OCI-LY1 (cell line): ENCODE data around the gene GNAZ.

Source experiments
- H2AFZ ChIP-seq: fragments of 200-600 bp; sonication (generic), shearing (Covaris generic); 2 replicates; pipeline ENCODE4 v1.6.0; 2014; ENCODE audit warnings: antibody characterized with exemption, mild to moderate bottlenecking, low read length
- H3F3A ChIP-seq: fragments of 200-600 bp; sonication (generic), shearing (Covaris generic); 2 replicates; pipeline ENCODE4 v1.6.0; 2014; ENCODE audit warnings: mild to moderate bottlenecking, antibody characterized with exemption, low read length, moderate library complexity; ENCODE audit not compliant: insufficient read depth
- H3K27ac ChIP-seq: fragments of 200-600 bp; sonication (generic); 2 replicates; pipeline ENCODE4 v1.5.1; 2014; ENCODE audit warnings: low read length, mixed run types, mild to moderate bottlenecking, low read depth; ENCODE audit not compliant: poor library complexity, severe bottlenecking
- H3K27me3 ChIP-seq: fragments of 200-600 bp; sonication (generic); 2 replicates; pipeline ENCODE4 v1.6.0; 2014; ENCODE audit warnings: antibody characterized with exemption, mild to moderate bottlenecking, low read length, moderate library complexity; ENCODE audit not compliant: insufficient read depth
- H3K36me3 ChIP-seq: fragments of 200-600 bp; sonication (generic); 2 replicates; pipeline ENCODE4 v1.6.1; 2014; ENCODE audit warnings: mild to moderate bottlenecking, antibody characterized with exemption, low read length, moderate library complexity, mixed read lengths; ENCODE audit not compliant: insufficient read depth
- H3K4me1 ChIP-seq: fragments of 200-600 bp; sonication (generic); 2 replicates; pipeline ENCODE4 v1.5.1; 2014; ENCODE audit warnings: mild to moderate bottlenecking, low read length, moderate library complexity; ENCODE audit not compliant: insufficient read depth, severe bottlenecking
- H3K4me2 ChIP-seq: fragments of 200-600 bp; sonication (generic), shearing (Covaris generic); 2 replicates; pipeline ENCODE4 v1.6.1; 2014; ENCODE audit warnings: low read length
- H3K4me3 ChIP-seq: fragments of 200-600 bp; sonication (generic); 2 replicates; pipeline ENCODE4 v1.5.1; 2014; ENCODE audit warnings: low read length, low read depth, mild to moderate bottlenecking, mixed read lengths; ENCODE audit not compliant: poor library complexity, severe bottlenecking
- H3K79me2 ChIP-seq: fragments of 200-600 bp; shearing (Covaris generic); 2 replicates; pipeline ENCODE4 v1.6.1; 2016; ENCODE audit warnings: mixed run types, low read length, mixed read lengths; ENCODE audit not compliant: insufficient read depth
- H3K9ac ChIP-seq: fragments of 200-600 bp; sonication (generic), shearing (Covaris generic); 2 replicates; pipeline ENCODE4 v1.6.1; 2014; ENCODE audit warnings: mild to moderate bottlenecking, low read length, mixed read lengths
- H3K9me2 ChIP-seq: fragments of 200-600 bp; sonication (generic), shearing (Covaris generic); 2 replicates; pipeline ENCODE4 v1.6.1; 2014; ENCODE audit warnings: low read depth, mild to moderate bottlenecking, low read length, mixed read lengths
- H3K9me3 ChIP-seq: fragments of 200-600 bp; shearing (Covaris generic); 2 replicates; pipeline ENCODE4 v1.6.1; 2014; ENCODE audit warnings: low read length, mixed read lengths
- H4K20me1 ChIP-seq: fragments of 200-600 bp; sonication (generic), shearing (Covaris generic); 2 replicates; pipeline ENCODE4 v1.6.0; 2016; ENCODE audit warnings: mild to moderate bottlenecking, low read length; ENCODE audit not compliant: insufficient read depth
- EZH2 ChIP-seq: fragments of 200-600 bp; sonication (generic), shearing (Covaris generic); IDR thresholded peaks from 2 replicates; pipeline ENCODE4 v1.8.0; 2017; ENCODE audit warnings: borderline replicate concordance, mixed run types, mild to moderate bottlenecking, antibody characterized with exemption, low read length, moderate library complexity, mixed read lengths
- TF ChIP-seq, protein P1 (sequence below): fragments of 200-600 bp; sonication (generic), shearing (Covaris generic); IDR thresholded peaks from 2 replicates; pipeline ENCODE4 v1.5.1; 2017; ENCODE audit warnings: mild to moderate bottlenecking, antibody characterized with exemption, low read length, moderate library complexity, mixed read lengths

The GNAZ gene

DNA sequence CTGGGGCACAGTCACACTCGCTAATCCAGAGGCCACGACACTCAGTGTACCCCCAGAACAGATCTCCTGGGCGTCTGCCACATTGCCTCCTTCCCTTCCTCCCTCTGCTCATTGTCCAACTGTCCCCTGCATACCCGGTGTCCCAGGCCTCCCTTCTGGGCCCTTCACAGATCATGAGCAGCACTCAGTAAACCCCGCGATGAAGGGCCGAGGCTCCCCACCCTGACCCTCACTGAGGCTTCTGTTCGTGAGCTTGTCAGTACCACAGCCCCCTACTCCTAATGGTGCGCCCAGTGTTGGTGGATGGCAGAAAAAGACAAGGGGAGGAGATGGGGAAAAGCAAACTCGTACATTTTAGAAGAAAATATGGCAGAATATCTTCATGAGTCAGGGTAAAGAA lies 58.8 kb downstream of the GNAZ start:
- no peak for TF ChIP-seq EZH2
- TF ChIP-seq, protein P1, sequence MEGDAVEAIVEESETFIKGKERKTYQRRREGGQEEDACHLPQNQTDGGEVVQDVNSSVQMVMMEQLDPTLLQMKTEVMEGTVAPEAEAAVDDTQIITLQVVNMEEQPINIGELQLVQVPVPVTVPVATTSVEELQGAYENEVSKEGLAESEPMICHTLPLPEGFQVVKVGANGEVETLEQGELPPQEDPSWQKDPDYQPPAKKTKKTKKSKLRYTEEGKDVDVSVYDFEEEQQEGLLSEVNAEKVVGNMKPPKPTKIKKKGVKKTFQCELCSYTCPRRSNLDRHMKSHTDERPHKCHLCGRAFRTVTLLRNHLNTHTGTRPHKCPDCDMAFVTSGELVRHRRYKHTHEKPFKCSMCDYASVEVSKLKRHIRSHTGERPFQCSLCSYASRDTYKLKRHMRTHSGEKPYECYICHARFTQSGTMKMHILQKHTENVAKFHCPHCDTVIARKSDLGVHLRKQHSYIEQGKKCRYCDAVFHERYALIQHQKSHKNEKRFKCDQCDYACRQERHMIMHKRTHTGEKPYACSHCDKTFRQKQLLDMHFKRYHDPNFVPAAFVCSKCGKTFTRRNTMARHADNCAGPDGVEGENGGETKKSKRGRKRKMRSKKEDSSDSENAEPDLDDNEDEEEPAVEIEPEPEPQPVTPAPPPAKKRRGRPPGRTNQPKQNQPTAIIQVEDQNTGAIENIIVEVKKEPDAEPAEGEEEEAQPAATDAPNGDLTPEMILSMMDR: no peak
- no peak overlapping the region for H3K4me3 ChIP-seq
- no peaks in the 10 kb centered on the region for H4K20me1 ChIP-seq
- no peak overlapping the region for H3K4me2 ChIP-seq
- H3K9me3 ChIP-seq: no peaks in the 10 kb centered on the region
- no peak overlapping the region for H3K27ac ChIP-seq
- no peaks in the 10 kb centered on the region for H3K9me2 ChIP-seq
- H3F3A ChIP-seq: no peaks in the 10 kb centered on the region
- no peaks in the 10 kb centered on the region for H3K36me3 ChIP-seq
- H3K4me1 ChIP-seq: no peaks in the 10 kb centered on the region
- H3K27me3 ChIP-seq: no peaks in the 10 kb centered on the region
- H2AFZ ChIP-seq: no peak overlapping the region
- no peak overlapping the region for H3K9ac ChIP-seq
- no peaks in the 10 kb centered on the region for H3K79me2 ChIP-seq

DNA sequence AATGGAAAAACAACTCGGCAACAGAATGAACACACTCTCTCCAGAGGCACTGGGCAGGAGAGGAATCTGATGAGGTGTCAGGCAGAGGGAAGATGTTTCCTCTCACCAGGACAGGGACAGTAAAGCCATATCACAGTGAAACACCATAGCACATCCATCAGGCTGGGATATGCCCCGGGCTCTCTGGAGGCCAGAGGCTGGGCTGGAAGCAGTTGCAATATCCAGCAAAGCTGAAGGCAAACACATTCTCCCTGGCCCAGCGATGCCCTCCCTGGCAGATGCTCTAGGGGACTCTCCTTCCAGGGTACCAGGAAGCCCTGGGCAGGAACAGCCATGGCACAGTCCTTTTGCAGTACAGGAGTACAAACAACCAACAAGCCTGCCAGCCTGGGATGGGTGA lies 60.4 kb downstream of the GNAZ start:
- Histone ChIP-seq H3K9me3 (no peaks in the 10 kb centered on the region), H3K4me3 (no peak overlapping the region), H3K79me2 (no peaks in the 10 kb centered on the region), H3K4me2 (no peak overlapping the region), H3K27me3 (no peaks in the 10 kb centered on the region), H4K20me1 (no peaks in the 10 kb centered on the region), H3K36me3 (no peaks in the 10 kb centered on the region), H3K9ac (no peak overlapping the region), H3K9me2 (no peaks in the 10 kb centered on the region), H3F3A (no peaks in the 10 kb centered on the region), H3K4me1 (no peaks in the 10 kb centered on the region), H2AFZ (no peak overlapping the region), H3K27ac (no peak overlapping the region)
- TF ChIP-seq EZH2: no peak
- TF ChIP-seq, protein P1: no peak

DNA sequence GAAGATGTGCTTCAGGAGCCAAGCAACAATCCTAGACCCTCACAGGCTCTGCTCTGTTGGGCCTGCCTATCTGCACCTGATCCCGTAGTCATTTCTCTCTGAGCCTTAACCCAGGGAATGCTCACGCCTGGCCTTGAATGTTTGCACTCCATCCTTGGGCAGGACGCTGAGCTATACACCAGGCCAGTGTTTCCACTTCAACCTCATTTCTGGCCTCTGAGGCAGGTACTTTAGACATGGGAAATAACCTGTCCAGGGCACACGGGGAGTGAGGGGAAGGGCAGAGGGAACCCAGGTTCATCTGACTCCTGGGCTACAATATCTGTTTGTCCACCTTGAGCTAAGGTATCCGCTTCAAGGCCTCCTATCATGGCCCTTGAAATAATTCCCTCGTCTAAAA lies 61.6 kb downstream of the GNAZ start:
- H3K27me3 ChIP-seq: no peaks in the 10 kb centered on the region
- no peak overlapping the region for H3K4me2 ChIP-seq
- no peaks in the 10 kb centered on the region for H3K9me3 ChIP-seq

More for the DNA sequence above, 61.6 kb downstream of the GNAZ start:
- TF ChIP-seq, protein P1: no peak
- no peak for TF ChIP-seq EZH2
- Histone ChIP-seq H3K4me3 (no peak overlapping the region), H3F3A (no peaks in the 10 kb centered on the region), H2AFZ (no peak overlapping the region), H3K27ac (no peak overlapping the region), H4K20me1 (no peaks in the 10 kb centered on the region), H3K36me3 (no peaks in the 10 kb centered on the region), H3K9me2 (no peaks in the 10 kb centered on the region), H3K9ac (no peak overlapping the region), H3K4me1 (peaks cover 11% of the 10 kb centered on the region), H3K79me2 (no peaks in the 10 kb centered on the region)
